Gastrocnemius medialis (tissue), 4 donors: ENCODE data around the gene GRAMD2A. TPM values are rescaled to one million over a fixed set of nuclear protein-coding genes. Genes with fewer than 3 reads are reported as not detected.

Experiments
- ATAC-seq, 2 donors: fragments of 150-250 bp; one replicate each; pipeline ENCODE4 v1.9.1; 2016
- DNase-seq, 2 donors: peaks; one replicate each; pipeline ENCODE4 v3.0.0-alpha.2; 2019
- H3K27ac ChIP-seq, 4 donors: fragments of 200-600 bp; sonication (generic); 1 replicate in 1 of 4; 2 replicates in 3 of 4; pipeline ENCODE4 v1.5.1; 2016 to 2018; ENCODE audit warnings: mild to moderate bottlenecking in 2 of 4, moderate library complexity in 1 of 4
- H3K27me3 ChIP-seq, 3 donors: fragments of 200-600 bp; sonication (generic) in 2 of 3; 1 replicate in 1 of 3; 2 replicates in 2 of 3; pipeline versions ENCODE4 v1.5.1 to v1.6.0; 2016 to 2019; ENCODE audit warnings: mild to moderate bottlenecking in 1 of 3, moderate library complexity in 1 of 3
- H3K36me3 ChIP-seq, 2 donors: fragments of 200-600 bp; sonication (generic) in 1 of 2; one replicate each; pipeline ENCODE4 v1.5.1; 2017 to 2018
- H3K4me1 ChIP-seq, 2 donors: fragments of 200-600 bp; sonication (generic) in 1 of 2; one replicate each; pipeline ENCODE4 v1.5.1; 2016 to 2017; ENCODE audit warnings: mild to moderate bottlenecking in 2 of 2
- H3K4me3 ChIP-seq, 4 donors: fragments of 200-600 bp; sonication (generic) in 3 of 4; 1 replicate in 1 of 4; 2 replicates in 3 of 4; pipeline ENCODE4 v1.5.1; 2016 to 2019; ENCODE audit warnings: mild to moderate bottlenecking in 2 of 4
- H3K9me3 ChIP-seq, 3 donors: fragments of 200-600 bp; sonication (generic) in 2 of 3; 1 replicate in 1 of 3; 2 replicates in 2 of 3; pipeline ENCODE4 v1.5.1; 2016 to 2019
- CTCF ChIP-seq, 5 experiments: fragments of 450-650 bp in 3 of 5; fragments of 200-600 bp in 2 of 5; sonication (generic) in 2 of 5; IDR thresholded peaks in 4 of 5; conservative IDR thresholded peaks in 1 of 5; 1 replicate in 4 of 5; 2 replicates in 1 of 5; pipeline ENCODE4 v1.5.1; 2016 to 2019; ENCODE audit warnings: antibody characterized with exemption in 5 of 5, mild to moderate bottlenecking in 3 of 5, moderate library complexity in 3 of 5
- POLR2A ChIP-seq, 2 donors: fragments of 450-650 bp; IDR thresholded peaks; one replicate each; pipeline ENCODE4 v1.6.1; 2017; ENCODE audit warnings: antibody characterized with exemption in 2 of 2, mild to moderate bottlenecking in 2 of 2, moderate library complexity in 2 of 2
- in situ Hi-C, 4 donors: fragments of 200-750 bp; cut with MboI; loops; one replicate each; pipeline versions ENCODE4 v1.15.0 to v1.8.0; 2017; ENCODE audit warnings: low sequenced_read_pairs in 4 of 4
- intact Hi-C: fragments of 100-400 bp; cut with DNase I; formaldehyde crosslinking; loops from one replicate; pipeline ENCODE4 v1.15.1; 2023; ENCODE audit warnings: low total_unique reads
- total RNA-seq, 4 donors: library from RNA; depleted of rRNA; stranded (reverse); fragments of >200 nt; gene quantifications; one replicate each; pipeline versions ENCODE4 v1.1.0 to v1.2.3, GENCODE V29; 2016

The GRAMD2A gene
- total RNA-seq: not detected

DNA sequence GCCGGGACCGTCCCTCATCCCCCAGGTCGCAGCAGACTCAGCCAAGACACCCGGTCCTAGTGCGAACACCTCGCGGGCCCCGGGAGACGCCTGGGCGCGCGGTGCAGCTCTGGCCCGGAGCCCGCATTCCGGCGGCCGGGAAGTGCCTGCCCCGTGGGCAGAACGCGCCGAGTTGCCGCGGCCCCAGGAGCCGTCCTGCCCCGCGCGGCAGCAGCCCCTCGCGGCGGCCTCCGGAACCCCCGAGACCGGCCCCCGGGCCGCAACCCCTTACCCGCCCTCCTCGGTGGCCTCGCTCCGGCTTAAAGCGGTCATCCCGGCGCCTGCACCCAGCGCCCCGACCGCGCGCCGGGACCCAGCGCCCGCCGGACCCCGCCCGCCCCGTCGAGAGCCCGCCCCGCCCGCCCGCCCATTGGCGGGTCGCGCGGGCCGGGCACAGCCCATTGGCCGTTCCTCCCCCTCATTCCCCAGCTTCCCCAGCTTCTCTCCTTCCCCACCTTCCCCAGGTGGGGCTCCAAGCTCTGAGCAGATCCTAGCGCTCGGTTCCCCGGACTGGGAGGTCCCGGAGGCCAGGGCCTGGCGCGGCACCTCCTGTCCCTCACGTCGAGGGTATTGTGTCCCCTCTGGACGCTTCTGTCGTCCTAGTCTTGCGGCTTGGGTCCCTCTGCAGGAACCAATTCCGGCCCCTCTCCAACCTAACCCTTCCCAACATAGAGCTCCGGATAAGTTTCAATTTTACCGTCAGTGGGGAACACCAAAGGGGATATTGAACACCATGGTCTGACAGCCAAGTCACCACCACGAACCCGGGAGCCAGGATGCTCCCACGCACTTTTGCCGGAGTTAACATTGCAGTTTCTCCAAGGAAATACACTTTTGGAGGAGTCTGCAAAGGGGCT lies at the start of gene GRAMD2A:
Gene GRAMD2A, minus strand, starts transcription at position 328 of the 896 bp plus-strand sequence.
- intact Hi-C loops: no loop called here
- no peak within 1 kb of the TSS for H3K27ac ChIP-seq
- H3K36me3 ChIP-seq: peaks cover 0 to 23% of the 10 kb centered on the region in 2 donors
- no peak for TF ChIP-seq CTCF (IDR thresholded peaks at IDR 0.05 in 4 of 5, conservative IDR thresholded peaks at IDR 0.05 in 1 of 5)
- no peak for TF ChIP-seq POLR2A (IDR thresholded peaks at IDR 0.05)
- H3K4me3 ChIP-seq: peak within 1 kb of the TSS; percentile 24 to 51 (median 46)
- DNase-seq (no peak), ATAC-seq (no peak)
- in situ Hi-C loops: loop anchor here in 1 of 4 donors (10.0 kb wide), 1 partner anchor 77 kb away; the partner anchor contains the start of gene PARP6
- no peaks in the 10 kb centered on the region for H3K9me3 ChIP-seq
- peaks cover 30% of the 10 kb centered on the region in 2 donors for H3K4me1 ChIP-seq
- no peaks in the 10 kb centered on the region for H3K27me3 ChIP-seq

- DNase-seq (no peak), ATAC-seq (no peak)
- TF ChIP-seq POLR2A (IDR thresholded peaks at IDR 0.05) (no peak), CTCF (IDR thresholded peaks at IDR 0.05 in 4 of 5, conservative IDR thresholded peaks at IDR 0.05 in 1 of 5) (no peak)
- H3K4me1 ChIP-seq: peaks cover 0 to 3% of the 10 kb centered on the region in 2 donors
- in situ Hi-C loops (no loop called here), intact Hi-C loops (no loop called here)
- H3K9me3 ChIP-seq: no peaks in the 10 kb centered on the region
- peaks cover 0 to 69% of the 10 kb centered on the region in 2 donors for H3K36me3 ChIP-seq
- no peak overlapping the region for H3K4me3 ChIP-seq
- no peaks in the 10 kb centered on the region for H3K27me3 ChIP-seq
- H3K27ac ChIP-seq: no peak overlapping the region
Measured at GRCh38 chr15:72242775-72243370, 45.3 kb upstream of the GRAMD2A start.

DNA sequence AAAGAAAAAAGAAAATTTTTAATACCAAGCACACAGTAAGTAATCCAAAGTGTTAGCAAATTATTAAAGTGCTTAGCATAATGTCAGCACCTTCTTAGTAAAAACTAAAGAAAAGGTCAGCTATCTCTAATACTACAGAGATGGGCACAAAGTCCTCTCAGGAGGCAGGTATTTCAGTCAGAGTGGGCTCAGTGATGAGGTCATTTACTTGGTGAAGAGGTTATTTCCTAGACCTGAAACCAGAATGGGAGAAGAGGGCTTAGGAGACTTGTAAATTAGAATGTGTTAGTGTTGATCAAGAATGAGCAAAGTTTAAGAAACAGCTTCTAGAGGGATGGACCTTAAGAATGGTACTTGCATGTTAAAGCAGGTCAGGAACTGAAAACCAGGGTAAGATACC lies 42.1 kb upstream of the GRAMD2A start:
- Histone ChIP-seq H3K36me3 (peaks cover 0 to 50% of the 10 kb centered on the region in 2 donors), H3K4me1 (peaks cover 0 to 14% of the 10 kb centered on the region in 2 donors), H3K9me3 (no peaks in the 10 kb centered on the region), H3K27me3 (no peaks in the 10 kb centered on the region), H3K4me3 (no peak overlapping the region), H3K27ac (no peak overlapping the region)
- ATAC-seq: no peak
- no peak for DNase-seq
- in situ Hi-C loops (loop anchor here in 1 of 4 donors (5.0 kb wide), 1 partner anchor 33 kb away; the partner anchor contains the start of gene PARP6), intact Hi-C loops (no loop called here)
- TF ChIP-seq POLR2A (IDR thresholded peaks at IDR 0.05) (no peak), CTCF (IDR thresholded peaks at IDR 0.05 in 4 of 5, conservative IDR thresholded peaks at IDR 0.05 in 1 of 5) (no peak)

GRCh38 chr15:72238586-72238985 lies 41.0 kb upstream of the GRAMD2A start:
- DNase-seq (no peak), ATAC-seq (no peak)
- H3K36me3 ChIP-seq: peaks cover 0 to 39% of the 10 kb centered on the region in 2 donors
- no peak for TF ChIP-seq POLR2A (IDR thresholded peaks at IDR 0.05)
- no peak for TF ChIP-seq CTCF (IDR thresholded peaks at IDR 0.05 in 4 of 5, conservative IDR thresholded peaks at IDR 0.05 in 1 of 5)
- intact Hi-C loops (no loop called here), in situ Hi-C loops (loop anchor here in 1 of 4 donors (5.0 kb wide), 1 partner anchor 34 kb away; the partner anchor contains the start of gene PARP6)
- H3K4me3 ChIP-seq: no peak overlapping the region
- peaks cover 0 to 14% of the 10 kb centered on the region in 2 donors for H3K4me1 ChIP-seq
- H3K27ac ChIP-seq: peak overlapping the region in 1 of 4 donors; percentile 64
- no peaks in the 10 kb centered on the region for H3K9me3 ChIP-seq
- no peaks in the 10 kb centered on the region for H3K27me3 ChIP-seq
